Activated T-helper 1 cell treated with anti-CD3 and anti-CD28 coated beads, Interleukin-12 subunit alpha, Interleukin-12 subunit beta, Interleukin-2, Interleukin-4 antibody, amounts not matched to agents 30 ng/mL and 10 ng/mL and 1 ng/mL, durations not matched to agents 14 hours and 24 hours and 36 hours (primary cell): ENCODE results near the gene PRR12. TPM values are rescaled to one million over a fixed set of nuclear protein-coding genes. Genes with fewer than 3 reads are reported as not detected.

Experiments used
- DNase-seq: peaks from one replicate; pipeline ENCODE4 v3.0.0; 2021; ENCODE audit warnings: low spot score
- H3K27ac Mint-ChIP-seq: one replicate; pipeline ENCODE4 v1.8.0; 2021; ENCODE audit warnings: mild to moderate bottlenecking, mixed read lengths
- H3K27me3 Mint-ChIP-seq: one replicate; pipeline ENCODE4 v1.8.0; 2022; ENCODE audit warnings: mild to moderate bottlenecking, moderate library complexity, mixed read lengths; ENCODE audit not compliant: insufficient read depth
- H3K36me3 Mint-ChIP-seq: one replicate; pipeline ENCODE4 v1.8.0; 2021; ENCODE audit warnings: low read depth, mixed read lengths
- H3K4me1 Mint-ChIP-seq: one replicate; pipeline ENCODE4 v1.8.0; 2021; ENCODE audit warnings: low read depth, mixed read lengths
- H3K4me3 Mint-ChIP-seq: one replicate; pipeline ENCODE4 v1.8.0; 2021; ENCODE audit warnings: mild to moderate bottlenecking, moderate library complexity, mixed read lengths
- H3K9me3 Mint-ChIP-seq: one replicate; pipeline ENCODE4 v1.8.0; 2021; ENCODE audit warnings: mixed read lengths
- intact Hi-C: fragments of 100-400 bp; cut with micrococcal nuclease; formaldehyde crosslinking; loops from one replicate; pipeline ENCODE4 v1.15.1; 2024
- total RNA-seq: library from RNA; stranded (reverse); gene quantifications from 2 replicates; pipeline ENCODE4 v1.2.3, GENCODE V29; 2022

PRR12 gene, protein sequence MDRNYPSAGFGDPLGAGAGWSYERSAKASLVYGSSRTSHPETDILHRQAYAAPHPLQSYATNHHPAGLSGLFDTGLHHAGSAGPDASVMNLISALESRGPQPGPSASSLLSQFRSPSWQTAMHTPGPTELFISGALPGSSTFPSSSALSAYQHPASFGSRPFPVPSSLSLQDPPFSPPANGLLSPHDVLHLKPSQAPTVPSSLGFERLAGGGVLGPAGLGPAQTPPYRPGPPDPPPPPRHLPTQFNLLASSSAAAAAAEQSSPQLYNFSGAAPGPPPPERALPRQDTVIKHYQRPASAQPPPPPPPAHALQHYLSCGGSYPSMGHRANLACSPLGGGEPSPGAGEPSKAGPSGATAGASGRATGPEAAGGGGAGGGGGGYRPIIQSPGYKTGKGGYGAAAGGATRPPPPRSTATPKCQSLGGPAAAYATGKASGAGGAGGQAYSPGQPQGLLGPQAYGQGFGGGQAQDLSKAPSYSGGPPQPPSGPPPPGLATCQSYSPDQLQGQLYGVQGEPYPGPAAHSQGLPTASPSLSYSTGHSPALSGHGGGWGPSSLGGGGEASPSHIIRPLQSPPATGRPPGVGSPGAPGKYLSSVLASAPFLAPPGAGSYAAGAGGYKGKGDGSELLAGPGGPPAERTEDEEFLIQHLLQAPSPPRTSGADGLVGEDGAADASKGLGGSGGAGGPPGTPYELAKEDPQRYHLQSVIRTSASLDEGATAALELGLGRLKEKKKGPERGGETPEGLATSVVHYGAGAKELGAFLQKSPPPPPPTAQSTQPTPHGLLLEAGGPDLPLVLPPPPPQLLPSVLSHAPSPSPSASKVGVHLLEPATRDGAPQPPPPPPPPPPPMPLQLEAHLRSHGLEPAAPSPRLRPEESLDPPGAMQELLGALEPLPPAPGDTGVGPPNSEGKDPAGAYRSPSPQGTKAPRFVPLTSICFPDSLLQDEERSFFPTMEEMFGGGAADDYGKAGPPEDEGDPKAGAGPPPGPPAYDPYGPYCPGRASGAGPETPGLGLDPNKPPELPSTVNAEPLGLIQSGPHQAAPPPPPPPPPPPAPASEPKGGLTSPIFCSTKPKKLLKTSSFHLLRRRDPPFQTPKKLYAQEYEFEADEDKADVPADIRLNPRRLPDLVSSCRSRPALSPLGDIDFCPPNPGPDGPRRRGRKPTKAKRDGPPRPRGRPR (N-terminal part only)
- 32.3 and 34.2 TPM in 2 replicates for total RNA-seq

DNA sequence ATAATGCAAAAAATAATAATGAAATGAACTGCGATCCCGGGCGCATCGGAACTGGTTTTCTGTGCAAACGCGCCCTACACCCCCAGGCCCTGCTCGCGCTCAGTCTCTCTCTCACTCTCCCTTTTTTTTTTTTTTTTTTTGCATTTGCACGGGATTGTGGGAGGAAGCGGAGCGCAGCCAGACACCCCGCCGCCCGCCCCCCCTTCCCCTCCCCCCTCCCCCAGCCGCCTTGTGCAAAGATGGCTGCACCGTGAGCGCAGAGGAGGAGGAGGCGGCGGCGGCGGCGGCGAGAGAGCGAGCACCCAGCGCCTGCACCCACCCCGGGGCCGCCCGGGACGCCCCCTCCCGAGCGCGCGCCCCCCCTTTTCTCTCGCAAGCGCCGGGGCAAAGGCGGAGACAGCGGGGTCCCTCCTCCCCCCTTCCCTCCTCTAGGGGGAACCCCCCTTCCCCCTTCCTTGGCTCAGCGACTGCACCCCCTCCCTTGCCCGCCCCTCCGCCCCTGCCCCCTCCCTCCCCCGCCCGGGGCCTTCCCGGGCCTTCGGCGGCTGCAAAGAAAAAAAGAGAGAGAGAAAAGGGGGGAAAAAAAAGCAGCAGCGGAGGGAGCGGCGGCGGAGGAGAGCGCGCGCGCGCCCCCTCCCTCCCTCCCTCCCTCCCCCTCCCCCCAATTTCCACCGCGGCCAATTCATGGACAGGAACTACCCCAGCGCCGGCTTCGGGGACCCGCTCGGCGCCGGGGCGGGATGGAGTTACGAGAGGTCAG is at the start of gene PRR12:
Gene PRR12 (plus strand): TSS at position 212 of the 760 bp plus-strand sequence. CDS start 473 bp downstream, at position 685.
- H3K4me1 Mint-ChIP-seq, result peaks cover 40% of the 10 kb centered on the region
- H3K27me3 Mint-ChIP-seq, result peaks cover 10% of the 10 kb centered on the region
- H3K4me3 Mint-ChIP-seq, result peak within 1 kb of the TSS; percentile 88
- H3K9me3 Mint-ChIP-seq, result no peaks in the 10 kb centered on the region
- H3K27ac Mint-ChIP-seq, result peak within 1 kb of the TSS; percentile 95
- peak; percentile 62 for DNase-seq
- peaks cover 14% of the 10 kb centered on the region for H3K36me3 Mint-ChIP-seq
- intact Hi-C loops, result loop anchor here (1.0 to 10.0 kb wide), 8 partner anchors 11 to 472 kb away; partner anchors contain the start of genes C19orf73, FUZ, MED25 and NOSIP

DNA sequence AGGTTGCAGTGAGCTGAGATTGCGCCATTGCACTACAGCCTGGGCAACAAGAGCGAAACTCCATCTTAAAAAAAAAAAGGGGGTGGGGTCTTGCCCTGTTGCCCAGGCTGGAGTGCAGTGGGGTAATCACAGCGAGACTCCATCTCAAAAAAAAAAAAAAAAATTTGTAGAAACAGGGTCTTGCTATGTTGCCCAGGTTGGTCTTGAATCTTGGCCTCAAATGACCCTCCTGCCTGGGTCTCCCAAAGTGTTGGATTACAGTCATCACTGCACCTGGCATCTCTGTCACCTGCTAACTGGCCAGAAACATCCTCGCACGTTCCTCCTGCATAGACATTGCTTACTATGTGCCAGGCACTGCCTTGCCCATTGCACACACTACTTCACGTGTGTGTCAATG is 49.1 kb upstream of the PRR12 start:
- Mint-ChIP-seq H3K27ac (no peak overlapping the region), H3K27me3 (no peaks in the 10 kb centered on the region), H3K4me1 (peaks cover 13% of the 10 kb centered on the region), H3K4me3 (no peak overlapping the region), H3K36me3 (no peaks in the 10 kb centered on the region), H3K9me3 (no peaks in the 10 kb centered on the region)
- intact Hi-C loops, result no loop called here
- no peak for DNase-seq

GRCh38 chr19:49542446-49542845 is 48.5 kb upstream of the PRR12 start:
- Mint-ChIP-seq H3K4me1 (peaks cover 15% of the 10 kb centered on the region), H3K27me3 (no peaks in the 10 kb centered on the region), H3K27ac (no peak overlapping the region), H3K4me3 (no peak overlapping the region), H3K9me3 (no peaks in the 10 kb centered on the region), H3K36me3 (no peaks in the 10 kb centered on the region)
- DNase-seq, result no peak
- intact Hi-C loops, result no loop called here

GRCh38 chr19:49543032-49543431 is 48.0 kb upstream of the PRR12 start:
- intact Hi-C loops, result no loop called here
- Mint-ChIP-seq H3K4me3 (no peak overlapping the region), H3K27me3 (no peaks in the 10 kb centered on the region), H3K36me3 (no peaks in the 10 kb centered on the region), H3K9me3 (no peaks in the 10 kb centered on the region), H3K4me1 (peaks cover 15% of the 10 kb centered on the region), H3K27ac (no peak overlapping the region)
- no peak for DNase-seq

GRCh38 chr19:49544154-49544553 is 46.8 kb upstream of the PRR12 start:
- Mint-ChIP-seq H3K9me3 (no peaks in the 10 kb centered on the region), H3K4me1 (peaks cover 26% of the 10 kb centered on the region), H3K27ac (peak overlapping the region; percentile 64), H3K4me3 (no peak overlapping the region), H3K36me3 (no peaks in the 10 kb centered on the region), H3K27me3 (no peaks in the 10 kb centered on the region)
- intact Hi-C loops, result no loop called here
- no peak for DNase-seq

GRCh38 chr19:49546825-49547565 is 44.0 kb upstream of the PRR12 start:
- H3K27me3 Mint-ChIP-seq, result no peaks in the 10 kb centered on the region
- peaks cover 37% of the 10 kb centered on the region for H3K4me1 Mint-ChIP-seq
- peak; percentile 68 for DNase-seq

DNA sequence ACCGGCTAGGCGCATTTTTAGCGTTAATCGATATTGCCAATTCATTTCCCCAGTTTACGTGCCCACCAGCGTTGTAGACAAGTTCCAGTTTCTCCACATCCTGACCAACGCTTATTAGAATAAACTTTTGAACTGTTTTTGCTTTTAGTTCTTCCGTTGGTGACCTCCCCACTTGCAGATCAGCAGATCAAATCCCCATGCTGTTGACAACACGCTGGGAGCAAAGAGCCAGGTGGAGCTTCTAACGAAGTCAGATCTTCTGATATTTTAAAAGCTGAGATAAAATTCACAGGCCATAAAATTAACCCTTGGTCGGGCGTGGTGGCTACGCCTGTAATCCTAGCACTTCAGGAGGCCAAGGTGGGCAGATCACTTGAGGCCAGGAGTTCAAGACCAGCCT is 41.9 kb upstream of the PRR12 start:
- DNase-seq, result no peak
- Mint-ChIP-seq H3K9me3 (no peaks in the 10 kb centered on the region), H3K27ac (peak overlapping the region; percentile 80), H3K27me3 (no peaks in the 10 kb centered on the region), H3K4me3 (no peak overlapping the region), H3K36me3 (peaks cover 7% of the 10 kb centered on the region), H3K4me1 (peaks cover 49% of the 10 kb centered on the region)
- intact Hi-C loops, result loop anchor here (5.0 kb wide), 1 partner anchor 33 kb away; the partner anchor contains the start of genes NOSIP and PRRG2

More at GRCh38 chr19:49546825-49547565, 44.0 kb upstream of the PRR12 start:
- H3K36me3 Mint-ChIP-seq, result peaks cover 2% of the 10 kb centered on the region
- intact Hi-C loops, result loop anchor here (1.0 to 5.0 kb wide), 4 partner anchors 23 to 154 kb away; partner anchors contain the start of genes NOSIP and PRRG2
- H3K27ac Mint-ChIP-seq, result peak overlapping the region; percentile 36
- H3K4me3 Mint-ChIP-seq, result peak overlapping the region; percentile 35
- no peaks in the 10 kb centered on the region for H3K9me3 Mint-ChIP-seq

- no peaks in the 10 kb centered on the region for H3K27me3 Mint-ChIP-seq
Observed at GRCh38 chr19:49551531-49551930, 39.5 kb upstream of the PRR12 start.

GRCh38 chr19:49552749-49553148 is 38.2 kb upstream of the PRR12 start:
- Mint-ChIP-seq H3K36me3 (peaks cover 18% of the 10 kb centered on the region), H3K4me1 (peaks cover 55% of the 10 kb centered on the region), H3K9me3 (no peaks in the 10 kb centered on the region), H3K4me3 (peak overlapping the region; percentile 80), H3K27ac (peak overlapping the region; percentile 89), H3K27me3 (no peaks in the 10 kb centered on the region)
- peak; percentile 42 for DNase-seq
- intact Hi-C loops, result no loop called here

More at GRCh38 chr19:49551531-49551930, 39.5 kb upstream of the PRR12 start:
- Mint-ChIP-seq H3K36me3 (peaks cover 14% of the 10 kb centered on the region), H3K27ac (peak overlapping the region; percentile 67), H3K4me1 (peaks cover 55% of the 10 kb centered on the region), H3K4me3 (no peak overlapping the region), H3K9me3 (no peaks in the 10 kb centered on the region)
- intact Hi-C loops, result no loop called here
- no peak for DNase-seq

DNA sequence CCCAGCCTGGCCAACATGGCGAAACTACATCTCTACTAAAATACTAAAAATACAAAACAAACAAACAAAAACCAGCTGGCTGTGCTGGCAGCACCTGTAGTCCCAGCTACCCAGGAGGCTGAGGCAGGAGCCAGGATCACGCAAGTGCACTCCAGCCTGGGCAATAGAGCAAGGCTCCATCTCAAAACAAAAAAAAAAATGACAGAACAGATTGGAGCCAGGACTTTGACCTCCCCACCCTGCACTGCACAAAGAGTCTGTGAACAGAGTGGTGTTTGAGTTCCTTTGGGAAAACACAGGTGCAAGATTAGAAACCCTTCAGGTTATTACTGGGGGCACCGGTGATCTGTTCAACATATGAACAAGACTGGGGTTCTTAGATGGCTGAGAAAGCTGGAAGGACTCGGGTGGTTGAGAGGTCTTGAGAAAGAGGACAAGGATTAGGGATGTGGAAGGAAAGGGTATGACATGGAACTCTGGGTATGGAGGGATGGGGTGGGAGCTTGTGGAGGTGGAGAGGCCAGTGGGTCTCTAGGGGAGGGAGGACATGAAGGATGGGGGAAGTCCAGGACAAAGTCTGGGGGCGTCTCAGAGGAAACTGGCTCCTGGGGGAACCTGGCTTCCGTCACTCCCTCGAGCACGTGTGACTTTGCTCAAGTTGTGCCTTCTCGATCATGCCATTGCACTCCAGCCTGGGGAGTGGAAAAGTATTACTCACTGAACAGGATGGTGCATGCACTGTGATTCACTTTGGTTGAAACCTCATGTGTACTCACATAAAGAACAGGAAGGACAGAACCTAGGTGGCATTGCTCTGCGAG is 37.3 kb upstream of the PRR12 start:
- H3K36me3 Mint-ChIP-seq, result peaks cover 21% of the 10 kb centered on the region
- H3K4me3 Mint-ChIP-seq, result peak overlapping the region; percentile 24
- intact Hi-C loops, result loop anchor here (1.0 to 2.0 kb wide), 3 partner anchors 11 to 19 kb away; no protein-coding TSS in a partner anchor
- H3K27me3 Mint-ChIP-seq, result no peaks in the 10 kb centered on the region
- peak overlapping the region; percentile 89 for H3K27ac Mint-ChIP-seq
- DNase-seq, result peak; percentile 51
- H3K4me1 Mint-ChIP-seq, result peaks cover 55% of the 10 kb centered on the region
- no peaks in the 10 kb centered on the region for H3K9me3 Mint-ChIP-seq
